OCI-M2 (cell line): ENCODE results near the gene RABAC1.
"Not testable (repeated sequence)": the region's sequence is repeated elsewhere in the genome, so short reads cannot be mapped to it uniquely, and the experiment has no call there.

Source experiments
- DNase-seq: peaks from one replicate; lab custom pipeline; 2025; ENCODE audit not compliant: unreplicated experiment; lab: John Stamatoyannopoulos, UW

Gene RABAC1

GRCh38 chr19:41959056-41960053, at the start of gene RABAC1:
TSS of gene RABAC1 (minus strand) at chr19:41959321. CDS start at chr19:41959292, 29 bp downstream.
- DNase-seq = peak; percentile 46

- DNase-seq = no peak
These were observed 47.4 kb upstream of the RABAC1 start for GRCh38 chr19:42006569-42006968.

- no peak for DNase-seq
These were observed 46.4 kb upstream of the RABAC1 start for GRCh38 chr19:42005504-42005903.

GRCh38 chr19:42003506-42004294, 44.6 kb upstream of the RABAC1 start:
- DNase-seq = no peak

GRCh38 chr19:41999878-42000208, 40.7 kb upstream of the RABAC1 start:
- DNase-seq = no peak

GRCh38 chr19:41999071-41999877, 40.2 kb upstream of the RABAC1 start:
- DNase-seq = no peak

GRCh38 chr19:41998246-41999020, 39.3 kb upstream of the RABAC1 start:
- DNase-seq = no peak

GRCh38 chr19:41997851-41998229, 38.7 kb upstream of the RABAC1 start:
- no peak for DNase-seq

GRCh38 chr19:41997121-41997850, 38.2 kb upstream of the RABAC1 start:
- peak; percentile 59 for DNase-seq

- DNase-seq = no peak
These were observed 37.1 kb upstream of the RABAC1 start for GRCh38 chr19:41995959-41996797.

- DNase-seq = no peak
These were observed 36.2 kb upstream of the RABAC1 start for GRCh38 chr19:41994994-41995958.

- no peak for DNase-seq
These were observed 35.4 kb upstream of the RABAC1 start for GRCh38 chr19:41994521-41994971.

- DNase-seq = no peak
These were observed 34.7 kb upstream of the RABAC1 start, which contains the start of gene ATP1A3 for GRCh38 chr19:41993612-41994483. TSS of gene ATP1A3 (minus strand) at chr19:41994230. CDS start at chr19:41994076, 154 bp downstream.

- not testable (repeated sequence) for DNase-seq
These were observed 32.9 kb upstream of the RABAC1 start for GRCh38 chr19:41991925-41992569.

GRCh38 chr19:41991025-41991424, 31.9 kb upstream of the RABAC1 start:
- DNase-seq = no peak

- DNase-seq = no peak
These were observed 31.5 kb upstream of the RABAC1 start for GRCh38 chr19:41990615-41991014.
